Uterus (tissue), 4 donors: ENCODE measurements around the gene RRP1B. TPM values are rescaled to one million over a fixed set of nuclear protein-coding genes. Genes with fewer than 3 reads are reported as not detected.

ENCODE experiments used
- DNase-seq, 2 donors: peaks; one replicate each; pipeline ENCODE4 v3.0.0-alpha.2; 2019 to 2020
- H3K27ac ChIP-seq, 2 donors: fragments of 200-600 bp; sonication (generic); 1 replicate in 1 of 2; 2 replicates in 1 of 2; pipeline ENCODE4 v1.5.1; 2016 to 2018
- H3K27me3 ChIP-seq, 2 donors: fragments of 200-600 bp; sonication (generic); one replicate each; pipeline ENCODE4 v1.5.1; 2018 to 2019; ENCODE audit warnings: control low read depth in 1 of 2
- H3K36me3 ChIP-seq, 2 donors: fragments of 200-600 bp; sonication (generic); one replicate each; pipeline ENCODE4 v1.5.1; 2019; ENCODE audit warnings: control low read depth in 1 of 2
- H3K4me1 ChIP-seq, 2 donors: fragments of 200-600 bp; sonication (generic); one replicate each; pipeline ENCODE4 v1.5.1; 2018 to 2019; ENCODE audit warnings: control low read depth in 1 of 2
- H3K4me3 ChIP-seq, 2 donors: fragments of 200-600 bp; sonication (generic); 1 replicate in 1 of 2; 2 replicates in 1 of 2; pipeline ENCODE4 v1.5.1; 2018 to 2019; ENCODE audit warnings: mild to moderate bottlenecking in 1 of 2
- H3K9me3 ChIP-seq, 2 donors: fragments of 200-600 bp; sonication (generic); one replicate each; pipeline ENCODE4 v1.5.1; 2019; ENCODE audit warnings: control low read depth in 1 of 2
- POLR2A ChIP-seq, 2 donors: fragments of 450-650 bp; IDR thresholded peaks; one replicate each; pipeline ENCODE4 v1.6.1; 2016; ENCODE audit warnings: antibody characterized with exemption in 2 of 2, mild to moderate bottlenecking in 1 of 2, moderate library complexity in 1 of 2
- intact Hi-C: fragments of 100-400 bp; cut with DNase I; formaldehyde crosslinking; loops from one replicate; pipeline ENCODE4 v1.15.1; 2023; ENCODE audit warnings: low total_unique reads
- total RNA-seq, 4 donors: library from RNA; depleted of rRNA in 3 of 4; stranded (reverse); fragments of >200 nt in 3 of 4; gene quantifications; one replicate each; pipeline versions ENCODE4 v1.1.0 to v1.2.4, GENCODE V29; 2014 to 2023
- TF ChIP-seq, protein P1 (sequence below), 4 experiments: fragments of 200-600 bp in 2 of 4; fragments of 450-650 bp in 2 of 4; sonication (generic) in 2 of 4; IDR thresholded peaks; one replicate each; pipeline ENCODE4 v1.5.1; 2016 to 2019; ENCODE audit warnings: antibody characterized with exemption in 4 of 4, mild to moderate bottlenecking in 2 of 4, moderate library complexity in 1 of 4
- donor health status: DM: yes; HTN: yes; CAD: no.

Gene RRP1B
- total RNA-seq, 4 donors from 2014 or later: 9.7 to 28.1 (median 19.3) TPM

DNA sequence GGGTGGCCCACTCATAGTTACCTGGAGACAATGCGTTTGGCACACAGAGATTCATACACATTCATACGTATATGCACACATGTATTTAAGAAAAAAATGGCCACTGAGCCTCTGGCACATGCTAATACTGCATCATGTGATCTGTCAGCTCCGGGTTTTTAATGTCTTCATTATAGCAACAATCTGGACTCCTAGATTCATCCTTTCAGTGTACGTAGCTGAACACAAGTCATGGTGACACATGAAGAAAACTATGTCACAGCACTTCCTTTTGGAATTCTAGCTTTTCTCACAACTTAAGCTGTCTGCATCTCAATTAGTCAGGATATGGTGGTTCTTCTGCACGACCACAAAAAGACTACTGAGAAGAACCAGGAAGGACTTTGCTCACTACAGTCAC, 24.7 kb upstream of the RRP1B start:
- TF ChIP-seq, protein P1, sequence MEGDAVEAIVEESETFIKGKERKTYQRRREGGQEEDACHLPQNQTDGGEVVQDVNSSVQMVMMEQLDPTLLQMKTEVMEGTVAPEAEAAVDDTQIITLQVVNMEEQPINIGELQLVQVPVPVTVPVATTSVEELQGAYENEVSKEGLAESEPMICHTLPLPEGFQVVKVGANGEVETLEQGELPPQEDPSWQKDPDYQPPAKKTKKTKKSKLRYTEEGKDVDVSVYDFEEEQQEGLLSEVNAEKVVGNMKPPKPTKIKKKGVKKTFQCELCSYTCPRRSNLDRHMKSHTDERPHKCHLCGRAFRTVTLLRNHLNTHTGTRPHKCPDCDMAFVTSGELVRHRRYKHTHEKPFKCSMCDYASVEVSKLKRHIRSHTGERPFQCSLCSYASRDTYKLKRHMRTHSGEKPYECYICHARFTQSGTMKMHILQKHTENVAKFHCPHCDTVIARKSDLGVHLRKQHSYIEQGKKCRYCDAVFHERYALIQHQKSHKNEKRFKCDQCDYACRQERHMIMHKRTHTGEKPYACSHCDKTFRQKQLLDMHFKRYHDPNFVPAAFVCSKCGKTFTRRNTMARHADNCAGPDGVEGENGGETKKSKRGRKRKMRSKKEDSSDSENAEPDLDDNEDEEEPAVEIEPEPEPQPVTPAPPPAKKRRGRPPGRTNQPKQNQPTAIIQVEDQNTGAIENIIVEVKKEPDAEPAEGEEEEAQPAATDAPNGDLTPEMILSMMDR (IDR thresholded peaks at IDR 0.05): no peak
- TF ChIP-seq POLR2A (IDR thresholded peaks at IDR 0.05): no peak
- no peaks in the 10 kb centered on the region for H3K4me1 ChIP-seq
- intact Hi-C loops: no loop called here

DNA sequence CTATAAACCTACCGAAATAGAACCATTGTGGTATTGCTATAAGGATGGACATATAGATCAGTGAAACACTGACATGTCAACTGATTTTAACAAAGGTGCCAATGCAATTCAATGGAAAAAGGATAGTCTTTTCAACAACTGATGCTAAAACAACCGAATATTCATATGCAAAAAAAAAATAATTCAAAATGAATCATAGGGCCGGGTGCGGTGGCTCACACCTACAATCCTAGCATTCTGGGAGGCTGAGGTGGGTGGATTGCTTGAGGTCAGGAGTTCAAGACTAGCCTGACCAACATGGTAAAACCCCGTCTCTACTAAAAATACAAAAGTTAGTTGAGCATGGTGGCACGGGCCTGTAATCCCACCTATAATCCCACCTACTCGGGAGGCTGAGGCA, 23.9 kb upstream of the RRP1B start:
- no peaks in the 10 kb centered on the region for H3K9me3 ChIP-seq
- no peaks in the 10 kb centered on the region for H3K27me3 ChIP-seq
- TF ChIP-seq, protein P1 (IDR thresholded peaks at IDR 0.05): no peak
- TF ChIP-seq POLR2A (IDR thresholded peaks at IDR 0.05): no peak
- no peak overlapping the region for H3K27ac ChIP-seq
- intact Hi-C loops: no loop called here
- H3K4me3 ChIP-seq: no peak overlapping the region
- no peaks in the 10 kb centered on the region for H3K36me3 ChIP-seq
- no peak for DNase-seq
- H3K4me1 ChIP-seq: no peaks in the 10 kb centered on the region

More for the DNA sequence above, 24.7 kb upstream of the RRP1B start:
- Histone ChIP-seq H3K27me3 (no peaks in the 10 kb centered on the region), H3K36me3 (no peaks in the 10 kb centered on the region), H3K9me3 (no peaks in the 10 kb centered on the region), H3K4me3 (no peak overlapping the region), H3K27ac (no peak overlapping the region)
- no peak for DNase-seq

GRCh38 chr21:43637530-43638158, 21.7 kb upstream of the RRP1B start:
- Histone ChIP-seq H3K4me1 (no peaks in the 10 kb centered on the region), H3K36me3 (no peaks in the 10 kb centered on the region), H3K27me3 (no peaks in the 10 kb centered on the region), H3K27ac (no peak overlapping the region), H3K9me3 (no peaks in the 10 kb centered on the region), H3K4me3 (no peak overlapping the region)
- intact Hi-C loops: no loop called here
- no peak for TF ChIP-seq POLR2A (IDR thresholded peaks at IDR 0.05)
- TF ChIP-seq, protein P1 (IDR thresholded peaks at IDR 0.05): no peak
- DNase-seq: no peak

DNA sequence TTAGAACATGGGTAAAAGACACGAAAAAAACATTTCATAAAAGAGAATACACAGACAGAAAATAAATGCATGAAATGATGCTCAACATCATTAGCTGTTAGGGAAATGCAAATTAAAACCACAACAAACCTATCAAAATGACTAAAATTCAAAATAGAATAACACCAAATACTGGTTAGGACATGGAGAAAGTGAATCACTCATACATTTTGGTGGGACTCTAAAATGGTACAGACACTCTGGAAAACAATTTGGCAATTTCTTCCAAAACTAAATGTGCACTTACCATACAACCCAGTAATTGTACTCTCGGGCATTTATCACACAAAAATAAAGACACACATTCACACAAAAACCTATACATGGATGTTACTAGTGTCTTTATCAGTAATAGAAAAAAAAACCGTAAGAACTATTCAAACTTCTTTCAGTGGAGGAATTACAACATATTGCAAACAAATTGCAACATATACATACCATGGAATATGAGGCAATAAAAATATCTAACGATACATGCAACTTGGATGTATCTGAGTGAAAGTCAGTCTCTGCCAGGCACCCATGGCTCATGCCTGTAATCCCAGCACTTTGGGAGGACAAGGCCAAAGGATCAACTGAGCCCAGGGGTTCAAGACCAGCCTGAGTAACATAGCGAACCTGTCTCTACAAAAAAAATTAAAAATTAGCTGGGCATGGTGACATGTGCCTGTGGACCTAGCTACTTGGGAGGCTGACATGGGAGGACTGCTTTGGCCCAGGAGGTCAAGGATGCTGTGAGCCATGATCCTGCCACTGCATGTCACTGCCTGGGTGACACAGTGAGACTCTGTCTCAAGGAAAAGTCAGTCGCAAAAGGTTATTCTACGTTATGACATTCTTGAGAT, 19.6 kb upstream of the RRP1B start:
- intact Hi-C loops: no loop called here
- Histone ChIP-seq H3K4me3 (no peak overlapping the region), H3K36me3 (no peaks in the 10 kb centered on the region), H3K27me3 (no peaks in the 10 kb centered on the region), H3K9me3 (no peaks in the 10 kb centered on the region), H3K27ac (no peak overlapping the region), H3K4me1 (no peaks in the 10 kb centered on the region)
- no peak for DNase-seq
- TF ChIP-seq, protein P1 (IDR thresholded peaks at IDR 0.05): no peak
- no peak for TF ChIP-seq POLR2A (IDR thresholded peaks at IDR 0.05)

DNA sequence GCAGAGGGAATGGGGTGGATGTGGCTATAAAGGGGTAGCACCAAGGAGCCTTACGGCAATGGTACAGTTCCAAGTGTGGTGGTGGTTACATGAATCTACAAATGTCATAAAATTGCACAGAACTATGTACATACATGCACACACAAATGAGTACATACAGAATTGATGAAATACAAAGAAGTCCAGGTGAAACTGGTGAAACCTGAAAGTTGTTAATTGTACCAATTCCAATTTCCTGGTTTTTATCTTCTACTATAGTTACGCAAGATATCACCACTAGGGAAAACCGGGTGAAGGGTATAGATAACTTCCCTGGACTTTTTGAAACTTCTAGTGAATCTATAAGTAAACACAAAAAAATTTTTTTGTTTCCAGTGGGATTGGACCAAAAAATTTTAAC, 19.0 kb upstream of the RRP1B start:
- H3K9me3 ChIP-seq: no peaks in the 10 kb centered on the region
- H3K27me3 ChIP-seq: no peaks in the 10 kb centered on the region
- H3K4me3 ChIP-seq: no peak overlapping the region
- no peak for DNase-seq
- no peaks in the 10 kb centered on the region for H3K36me3 ChIP-seq
- TF ChIP-seq POLR2A (IDR thresholded peaks at IDR 0.05): no peak
- TF ChIP-seq, protein P1 (IDR thresholded peaks at IDR 0.05): no peak
- H3K27ac ChIP-seq: no peak overlapping the region
- intact Hi-C loops: no loop called here
- no peaks in the 10 kb centered on the region for H3K4me1 ChIP-seq
